ENCODE results near the gene IL32.

DNA sequence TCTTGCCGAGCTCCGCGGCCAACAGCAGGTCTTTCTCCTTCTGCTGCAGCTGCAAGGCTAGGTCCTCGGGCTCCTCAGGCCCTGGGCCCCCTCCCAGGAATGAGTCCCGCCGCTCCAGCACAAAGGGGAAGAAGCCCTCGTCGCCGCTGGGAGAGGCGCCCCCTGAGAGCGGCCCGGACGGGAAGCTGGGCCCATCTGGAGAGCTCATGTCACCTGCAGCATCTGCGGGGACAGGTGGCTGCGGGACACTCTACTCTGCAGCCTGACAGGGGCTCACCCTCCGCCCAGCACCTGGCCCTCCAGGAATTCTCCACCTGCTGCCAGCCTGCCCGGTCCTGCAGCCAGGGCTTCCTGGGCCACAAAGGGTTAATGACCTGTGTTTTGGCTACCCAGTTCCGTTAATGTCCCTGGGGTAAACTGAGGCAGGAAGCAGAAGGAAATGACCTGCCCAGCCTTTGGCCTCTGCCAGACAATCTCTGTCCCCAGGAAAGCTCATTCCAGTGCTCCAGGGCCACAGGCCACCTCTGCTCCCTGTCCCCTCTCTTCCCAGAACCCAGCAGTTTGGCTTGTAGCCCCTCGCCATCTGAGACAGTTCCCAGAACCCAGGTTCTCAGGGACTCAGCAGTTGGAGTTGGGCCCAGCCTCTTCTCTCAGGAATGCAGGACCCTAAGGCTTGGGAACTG lies 30.0 kb upstream of the IL32 start:
- TF ChIP-seq POLR2A (IDR thresholded peaks at IDR 0.05), result no peak
- TF ChIP-seq EP300 (IDR thresholded peaks at IDR 0.05), result no peak
